GM12878 (cell line): ENCODE measurements around the gene CCDC134. TPM values are rescaled to one million over a fixed set of nuclear protein-coding genes. Genes with fewer than 3 reads are reported as not detected.

Experiments used
- ATAC-seq: fragments of 200-7000 bp; cut with Tn5 transposase; 3 replicates; pipeline ENCODE4 v1.9.1; 2020; ENCODE audit warnings: mild to moderate bottlenecking, moderate library complexity
- BruUV-seq: library from RNA; stranded (reverse); fragments of 400-500 nt; replicated peaks from 2 replicates; lab custom pipeline; 2021; lab: Mats Ljungman, UMichigan
- CTCF ChIA-PET: fragments of 300-600 bp; sonication (Branson Sonifier 250); formaldehyde crosslinking; extraction: SDS; loops from one replicate; lab custom pipeline; 2021; ENCODE audit warnings: inconsistent platforms; lab: Yijun Ruan, JAX
- POLR2A ChIA-PET: fragments of 350-600 bp; formaldehyde crosslinking; extraction: SDS; loops from one replicate; lab custom pipeline; 2021; ENCODE audit warnings: inconsistent platforms; lab: Charles Lee
- RAD21 ChIA-PET: fragments of 300-600 bp; sonication (Branson Sonifier 250); formaldehyde crosslinking; loops from one replicate; lab custom pipeline; 2023; ENCODE audit warnings: antibody characterized with exemption; ENCODE audit not compliant: unreplicated experiment; lab: Charles Lee
- SMC1A ChIA-PET: fragments of 300-600 bp; sonication (Branson Sonifier 250); formaldehyde crosslinking; loops from one replicate; lab custom pipeline; 2023; ENCODE audit not compliant: unreplicated experiment, uncharacterized antibody; lab: Charles Lee
- DNase-seq: peaks from one replicate; pipeline ENCODE4 v3.0.0-alpha.2; 2011; ENCODE audit warnings: low read depth, low spot score
- FAIRE-seq: peaks from 3 replicates; lab custom pipeline; 2011; peaks lifted over from hg19 to GRCh38; lab: Jason Lieb, UNC
- H2AFZ ChIP-seq: 2 replicates; pipeline ENCODE4 v1.6.0; 2011; ENCODE audit warnings: low read depth, low read length, control low read depth; ENCODE audit not compliant: control insufficient read depth
- H3K27ac ChIP-seq: 2 replicates; pipeline ENCODE4 v1.5.1; 2011; ENCODE audit warnings: control low read depth; ENCODE audit not compliant: control insufficient read depth, insufficient read depth
- H3K27me3 ChIP-seq, 2 experiments: replicated peaks in 1 of 2; 2 replicates each; pipeline versions ENCODE4 v1.6.0 to v1.6.1; 2011; ENCODE audit warnings: low read length in 1 of 2; ENCODE audit not compliant: control insufficient read depth in 2 of 2, insufficient read depth in 2 of 2
- H3K36me3 ChIP-seq, 2 experiments: 2 replicates each; pipeline ENCODE4 v1.5.1; 2011; ENCODE audit warnings: low read length in 1 of 2; ENCODE audit not compliant: control insufficient read depth in 2 of 2, insufficient read depth in 2 of 2
- H3K4me1 ChIP-seq: 2 replicates; pipeline ENCODE4 v1.6.1; 2011; ENCODE audit warnings: mild to moderate bottlenecking, low read length, moderate library complexity, mixed read lengths; ENCODE audit not compliant: control insufficient read depth, insufficient read depth
- H3K4me2 ChIP-seq: 2 replicates; pipeline ENCODE4 v1.6.0; 2011; ENCODE audit warnings: control low read depth; ENCODE audit not compliant: control insufficient read depth, insufficient read depth
- H3K4me3 ChIP-seq: fragments of 200-600 bp; sonication (generic); 2 replicates; pipeline ENCODE4 v1.5.1; 2016
- H3K79me2 ChIP-seq: 2 replicates; pipeline ENCODE4 v1.6.0; 2011; ENCODE audit warnings: low read length; ENCODE audit not compliant: control insufficient read depth, insufficient read depth
- H3K9ac ChIP-seq: 2 replicates; pipeline ENCODE4 v1.8.0; 2011; ENCODE audit warnings: low read length, control low read depth, mixed read lengths; ENCODE audit not compliant: control insufficient read depth, insufficient read depth
- H3K9me3 ChIP-seq: replicated peaks from 3 replicates; pipeline ENCODE4 v1.5.1; 2011; ENCODE audit warnings: mild to moderate bottlenecking, low read length; ENCODE audit not compliant: control insufficient read depth, insufficient read depth
- H4K20me1 ChIP-seq: 2 replicates; pipeline ENCODE4 v1.6.0; 2011; ENCODE audit not compliant: control insufficient read depth, insufficient read depth
- CBFB ChIP-seq: IDR thresholded peaks from 2 replicates; pipeline ENCODE4 v1.6.1; 2016; ENCODE audit warnings: antibody characterized with exemption, low read depth
- DPF2 ChIP-seq: fragments of 450-650 bp; IDR thresholded peaks from 2 replicates; pipeline ENCODE4 v1.6.1; 2017; ENCODE audit warnings: mild to moderate bottlenecking
- IRF4 ChIP-seq: IDR thresholded peaks from 2 replicates; pipeline ENCODE4 v1.6.1; 2011; ENCODE audit warnings: low read depth, low read length
- LARP7 ChIP-seq: fragments of 450-650 bp; IDR thresholded peaks from 2 replicates; pipeline ENCODE4 v1.6.1; 2017; ENCODE audit warnings: mild to moderate bottlenecking
- NFYA ChIP-seq: IDR thresholded peaks from 2 replicates; pipeline ENCODE4 v1.6.1; 2011; ENCODE audit warnings: low read depth, mild to moderate bottlenecking, low read length, improper control_type of control experiment, borderline replicate concordance
- NFYB ChIP-seq: IDR thresholded peaks from 2 replicates; pipeline ENCODE4 v1.6.1; 2011; ENCODE audit warnings: low read depth, mild to moderate bottlenecking, low read length, improper control_type of control experiment, moderate library complexity; ENCODE audit not compliant: insufficient read depth
- RAD51 ChIP-seq: fragments of 450-650 bp; IDR thresholded peaks from 2 replicates; pipeline ENCODE4 v1.6.1; 2016; ENCODE audit warnings: moderate library complexity, mild to moderate bottlenecking, inconsistent platforms
- RUNX3 ChIP-seq: IDR thresholded peaks from 2 replicates; pipeline ENCODE4 v1.6.1; 2012; ENCODE audit warnings: low read length, inconsistent platforms
- TCF12 ChIP-seq: IDR thresholded peaks from 2 replicates; pipeline ENCODE4 v1.6.1; 2011; ENCODE audit warnings: low read depth, mild to moderate bottlenecking, low read length
- WGBS: methylation state at CpG from one replicate; pipeline ENCODE4 v1.1.6; 2016; ENCODE audit warnings: low lambda C conversion rate; ENCODE audit not compliant: insufficient replicate concordance, insufficient coverage; ENCODE audit errors: missing lambda C conversion rate; 5-methylcytosine and 5-hydroxymethylcytosine counted together
- in situ Hi-C: fragments of 300-500 bp; cut with MboI; formaldehyde crosslinking; loops from 9 replicates; pipeline ENCODE4 v1.14.3; 2018; ENCODE audit warnings: mixed read lengths
- intact Hi-C: fragments of 100-400 bp; cut with micrococcal nuclease; formaldehyde crosslinking; loops from one replicate; pipeline ENCODE4 v1.14.2; 2022; ENCODE audit not compliant: unreplicated experiment
- polyA plus RNA-seq, 11 experiments: library from polyadenylated mRNA; depleted of rRNA in 4 of 11; unstranded in 6 of 11; stranded (reverse) in 5 of 11; fragments of >200 nt; fragmentation: Nextera tagmentation in 4 of 11; fragmentation: Illumina TruSeq in 1 of 11; extraction: Ambion mirVana in 4 of 11; extraction: Trizol in 1 of 11; gene quantifications; 1 replicate in 1 of 11; 2 replicates in 10 of 11; pipeline versions ENCODE4 v1.2.1 to v1.2.3, GENCODE V29; 2011 to 2016; ENCODE audit warnings: inconsistent platforms in 2 of 11, missing spikeins in 2 of 11, low read depth in 1 of 11
- total RNA-seq, 4 experiments: library from RNA; depleted of rRNA in 3 of 4; stranded (reverse); fragments of >200 nt in 3 of 4; fragmentation: Illumina TruSeq in 1 of 4; extraction: Trizol in 1 of 4; gene quantifications; 2 replicates each; pipeline versions ENCODE4 v1.2.1 to v1.2.3, GENCODE V29; 2013 to 2021
- TF ChIP-seq, protein P1 (sequence below): fragments of 450-650 bp; IDR thresholded peaks from 2 replicates; pipeline ENCODE4 v1.6.1; 2017; ENCODE audit warnings: antibody characterized with exemption, mild to moderate bottlenecking, moderate library complexity
- TF ChIP-seq, protein P2 (sequence below): fragments of 450-650 bp; IDR thresholded peaks from 2 replicates; pipeline ENCODE4 v1.6.1; 2018; ENCODE audit warnings: borderline replicate concordance, mild to moderate bottlenecking; ENCODE audit not compliant: partially characterized antibody
- TF ChIP-seq, protein P3 (sequence below), 3 experiments: IDR thresholded peaks in 2 of 3; conservative IDR thresholded peaks in 1 of 3; 2 replicates each; pipeline ENCODE4 v1.5.1; 2011; ENCODE audit warnings: low read depth in 3 of 3, low read length in 3 of 3, mild to moderate bottlenecking in 3 of 3, control low read depth in 2 of 3, moderate library complexity in 2 of 3, inconsistent platforms in 1 of 3, mixed read lengths in 1 of 3; ENCODE audit not compliant: control insufficient read depth in 2 of 3, insufficient read depth in 1 of 3; ENCODE audit errors: extremely low read depth in 1 of 3
- TF ChIP-seq, protein P4 (sequence below): IDR thresholded peaks from 2 replicates; pipeline ENCODE4 v1.6.1; 2012; ENCODE audit warnings: low read depth, low read length, improper control_type of control experiment

The CCDC134 gene
- total and polyA plus RNA-seq, 10 of the 15 experiments (the other 5 are each of a cell fraction or from before 2014, with no cell fraction given) = 0.35 to 19.3 (median 11.8) TPM

DNA sequence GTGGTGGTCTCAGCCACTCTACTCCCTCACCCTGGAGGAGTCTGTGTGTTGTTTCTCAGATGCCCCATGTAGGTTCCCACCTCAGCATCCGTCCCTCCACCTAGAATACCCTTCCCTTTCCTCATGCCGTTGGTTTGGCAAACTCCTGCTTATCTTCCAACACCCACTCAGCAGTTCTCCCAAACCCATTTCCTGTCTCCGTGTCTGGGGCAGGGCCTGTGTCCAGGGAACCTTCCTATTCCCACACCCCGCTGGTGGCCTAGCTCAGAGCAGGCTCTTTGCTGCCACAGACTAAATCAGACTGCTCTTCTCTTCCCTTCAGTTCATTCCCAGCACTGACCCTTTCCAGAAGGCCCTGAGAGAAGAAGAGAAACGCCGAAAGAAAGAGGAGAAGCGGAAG is 24.9 kb downstream of the CCDC134 start:
- Histone ChIP-seq H3K4me3 (no peak overlapping the region), H2AFZ (no peak overlapping the region), H4K20me1 (no peaks in the 10 kb centered on the region), H3K27ac (no peak overlapping the region), H3K36me3 (peaks cover 8 to 10% of the 10 kb centered on the region in 2 experiments; a peak in 3 of 4 replicates), H3K4me2 (no peak overlapping the region)
- in situ Hi-C loops = no loop called here
- FAIRE-seq = no peak
- RAD21 ChIA-PET = interaction anchor here (0.6 to 1.1 kb wide), 2 partner anchors 32 to 158 kb away, joined by 3 to 5 read pairs; no protein-coding TSS in a partner anchor
- 81% methylated on average over 7 of the region's 7 CpGs for WGBS
- TF ChIP-seq LARP7 = no peak
- no peak for TF ChIP-seq RUNX3
- TF ChIP-seq, protein P1, sequence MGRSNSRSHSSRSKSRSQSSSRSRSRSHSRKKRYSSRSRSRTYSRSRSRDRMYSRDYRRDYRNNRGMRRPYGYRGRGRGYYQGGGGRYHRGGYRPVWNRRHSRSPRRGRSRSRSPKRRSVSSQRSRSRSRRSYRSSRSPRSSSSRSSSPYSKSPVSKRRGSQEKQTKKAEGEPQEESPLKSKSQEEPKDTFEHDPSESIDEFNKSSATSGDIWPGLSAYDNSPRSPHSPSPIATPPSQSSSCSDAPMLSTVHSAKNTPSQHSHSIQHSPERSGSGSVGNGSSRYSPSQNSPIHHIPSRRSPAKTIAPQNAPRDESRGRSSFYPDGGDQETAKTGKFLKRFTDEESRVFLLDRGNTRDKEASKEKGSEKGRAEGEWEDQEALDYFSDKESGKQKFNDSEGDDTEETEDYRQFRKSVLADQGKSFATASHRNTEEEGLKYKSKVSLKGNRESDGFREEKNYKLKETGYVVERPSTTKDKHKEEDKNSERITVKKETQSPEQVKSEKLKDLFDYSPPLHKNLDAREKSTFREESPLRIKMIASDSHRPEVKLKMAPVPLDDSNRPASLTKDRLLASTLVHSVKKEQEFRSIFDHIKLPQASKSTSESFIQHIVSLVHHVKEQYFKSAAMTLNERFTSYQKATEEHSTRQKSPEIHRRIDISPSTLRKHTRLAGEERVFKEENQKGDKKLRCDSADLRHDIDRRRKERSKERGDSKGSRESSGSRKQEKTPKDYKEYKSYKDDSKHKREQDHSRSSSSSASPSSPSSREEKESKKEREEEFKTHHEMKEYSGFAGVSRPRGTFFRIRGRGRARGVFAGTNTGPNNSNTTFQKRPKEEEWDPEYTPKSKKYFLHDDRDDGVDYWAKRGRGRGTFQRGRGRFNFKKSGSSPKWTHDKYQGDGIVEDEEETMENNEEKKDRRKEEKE = no peak
- TF ChIP-seq NFYB = no peak
- no peak for TF ChIP-seq CBFB
- TF ChIP-seq, protein P2, sequence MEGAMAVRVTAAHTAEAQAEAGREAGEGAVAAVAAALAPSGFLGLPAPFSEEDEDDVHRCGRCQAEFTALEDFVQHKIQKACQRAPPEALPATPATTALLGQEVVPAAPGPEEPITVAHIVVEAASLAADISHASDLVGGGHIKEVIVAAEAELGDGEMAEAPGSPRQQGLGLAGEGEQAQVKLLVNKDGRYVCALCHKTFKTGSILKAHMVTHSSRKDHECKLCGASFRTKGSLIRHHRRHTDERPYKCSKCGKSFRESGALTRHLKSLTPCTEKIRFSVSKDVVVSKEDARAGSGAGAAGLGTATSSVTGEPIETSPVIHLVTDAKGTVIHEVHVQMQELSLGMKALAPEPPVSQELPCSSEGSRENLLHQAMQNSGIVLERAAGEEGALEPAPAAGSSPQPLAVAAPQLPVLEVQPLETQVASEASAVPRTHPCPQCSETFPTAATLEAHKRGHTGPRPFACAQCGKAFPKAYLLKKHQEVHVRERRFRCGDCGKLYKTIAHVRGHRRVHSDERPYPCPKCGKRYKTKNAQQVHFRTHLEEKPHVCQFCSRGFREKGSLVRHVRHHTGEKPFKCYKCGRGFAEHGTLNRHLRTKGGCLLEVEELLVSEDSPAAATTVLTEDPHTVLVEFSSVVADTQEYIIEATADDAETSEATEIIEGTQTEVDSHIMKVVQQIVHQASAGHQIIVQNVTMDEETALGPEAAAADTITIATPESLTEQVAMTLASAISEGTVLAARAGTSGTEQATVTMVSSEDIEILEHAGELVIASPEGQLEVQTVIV = no peak
- no peak for TF ChIP-seq TCF12
- TF ChIP-seq, protein P3, sequence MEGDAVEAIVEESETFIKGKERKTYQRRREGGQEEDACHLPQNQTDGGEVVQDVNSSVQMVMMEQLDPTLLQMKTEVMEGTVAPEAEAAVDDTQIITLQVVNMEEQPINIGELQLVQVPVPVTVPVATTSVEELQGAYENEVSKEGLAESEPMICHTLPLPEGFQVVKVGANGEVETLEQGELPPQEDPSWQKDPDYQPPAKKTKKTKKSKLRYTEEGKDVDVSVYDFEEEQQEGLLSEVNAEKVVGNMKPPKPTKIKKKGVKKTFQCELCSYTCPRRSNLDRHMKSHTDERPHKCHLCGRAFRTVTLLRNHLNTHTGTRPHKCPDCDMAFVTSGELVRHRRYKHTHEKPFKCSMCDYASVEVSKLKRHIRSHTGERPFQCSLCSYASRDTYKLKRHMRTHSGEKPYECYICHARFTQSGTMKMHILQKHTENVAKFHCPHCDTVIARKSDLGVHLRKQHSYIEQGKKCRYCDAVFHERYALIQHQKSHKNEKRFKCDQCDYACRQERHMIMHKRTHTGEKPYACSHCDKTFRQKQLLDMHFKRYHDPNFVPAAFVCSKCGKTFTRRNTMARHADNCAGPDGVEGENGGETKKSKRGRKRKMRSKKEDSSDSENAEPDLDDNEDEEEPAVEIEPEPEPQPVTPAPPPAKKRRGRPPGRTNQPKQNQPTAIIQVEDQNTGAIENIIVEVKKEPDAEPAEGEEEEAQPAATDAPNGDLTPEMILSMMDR (IDR thresholded peaks at IDR 0.05 in 2 of 3, conservative IDR thresholded peaks at IDR 0.05 in 1 of 3; ENCODE audit: control insufficient read depth in 2 of 3, extremely low read depth in 1 of 3, insufficient read depth in 1 of 3, low read depth in 3 of 3, low read length in 3 of 3) = no peak
- no peak for TF ChIP-seq RAD51
- no peak for TF ChIP-seq DPF2
- no peak for TF ChIP-seq IRF4
- TF ChIP-seq, protein P4, sequence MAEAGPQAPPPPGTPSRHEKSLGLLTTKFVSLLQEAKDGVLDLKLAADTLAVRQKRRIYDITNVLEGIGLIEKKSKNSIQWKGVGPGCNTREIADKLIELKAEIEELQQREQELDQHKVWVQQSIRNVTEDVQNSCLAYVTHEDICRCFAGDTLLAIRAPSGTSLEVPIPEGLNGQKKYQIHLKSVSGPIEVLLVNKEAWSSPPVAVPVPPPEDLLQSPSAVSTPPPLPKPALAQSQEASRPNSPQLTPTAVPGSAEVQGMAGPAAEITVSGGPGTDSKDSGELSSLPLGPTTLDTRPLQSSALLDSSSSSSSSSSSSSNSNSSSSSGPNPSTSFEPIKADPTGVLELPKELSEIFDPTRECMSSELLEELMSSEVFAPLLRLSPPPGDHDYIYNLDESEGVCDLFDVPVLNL = no peak
- no peak for TF ChIP-seq NFYA
- TF ChIP-seq, all 136 proteins: peak for 0
- Histone ChIP-seq H3K4me1 (no peaks in the 10 kb centered on the region; the same call in 1 of the 2 replicates), H3K79me2 (no peaks in the 10 kb centered on the region), H3K9me3 (no peaks in the 10 kb centered on the region; the same call in 2 of the 3 replicates), H3K27me3 (no peaks in the 10 kb centered on the region), H3K9ac (no peak overlapping the region)
- ChIA-PET CTCF (interaction anchor here (3.1 to 3.4 kb wide), 2 partner anchors 115 to 128 kb away, joined by 13 to 20 read pairs; no protein-coding TSS in a partner anchor), SMC1A (interaction anchor here (1.6 kb wide), 1 partner anchor 25 kb away, joined by 4 read pairs; the partner anchor contains the start of gene CCDC134), POLR2A (interaction anchor here (0.5 kb wide), 1 partner anchor 605 kb away, joined by 5 read pairs; no protein-coding TSS in a partner anchor)
- intact Hi-C loops = no loop called here
- no TSS peak for BruUV-seq
- ATAC-seq = no peak
- DNase-seq = no peak
